Endometrial microvascular endothelial cells (primary cell): ENCODE results near the gene SLC19A2. TPM values are rescaled to one million over a fixed set of nuclear protein-coding genes. Genes with fewer than 3 reads are reported as not detected.
"Not testable (repeated sequence)": the region's sequence is repeated elsewhere in the genome, so short reads cannot be mapped to it uniquely, and the experiment has no call there.

Experiments
- in situ Hi-C: cut with HindIII; loops from 2 replicates; pipeline ENCODE4 v1.10.0; 2017; ENCODE audit warnings: low sequenced_read_pairs, low pct_unique_long_range_greater_than_20kb; ENCODE audit errors: inconsistent ontology term
- total RNA-seq: library from RNA; depleted of rRNA; stranded (reverse); fragments of >200 nt; gene quantifications from one replicate; pipeline ENCODE4 v1.2.3, GENCODE V29; 2015; ENCODE audit errors: inconsistent ontology term

The SLC19A2 gene
- total RNA-seq, result 12.7 TPM

- in situ Hi-C loops, result no loop called here
These were observed at the start of gene SLC19A2 for GRCh38 chr1:169485431-169486280. Gene SLC19A2, minus strand, starts transcription at chr1:169485944. Its CDS starts 178 bp downstream, at chr1:169485766.

- in situ Hi-C loops, result no loop called here
These were observed 48.9 kb upstream of the SLC19A2 start for GRCh38 chr1:169534653-169535052.

- in situ Hi-C loops, result not testable (repeated sequence)
These were observed 47.9 kb upstream of the SLC19A2 start for GRCh38 chr1:169533528-169534190.

- in situ Hi-C loops, result no loop called here
These were observed 44.7 kb upstream of the SLC19A2 start for GRCh38 chr1:169530448-169530847.

GRCh38 chr1:169529068-169529642, 43.4 kb upstream of the SLC19A2 start:
- in situ Hi-C loops, result no loop called here

- in situ Hi-C loops, result no loop called here
These were observed 42.7 kb upstream of the SLC19A2 start for GRCh38 chr1:169528215-169529067.

- in situ Hi-C loops, result no loop called here
These were observed 41.9 kb upstream of the SLC19A2 start for GRCh38 chr1:169527451-169528214.

- in situ Hi-C loops, result no loop called here
These were observed 41.3 kb upstream of the SLC19A2 start for GRCh38 chr1:169527001-169527400.

- in situ Hi-C loops, result no loop called here
These were observed 40.5 kb upstream of the SLC19A2 start for GRCh38 chr1:169526120-169526832.

GRCh38 chr1:169525391-169525790, 39.6 kb upstream of the SLC19A2 start:
- in situ Hi-C loops, result no loop called here

- in situ Hi-C loops, result no loop called here
These were observed 38.2 kb upstream of the SLC19A2 start for GRCh38 chr1:169523904-169524303.

- in situ Hi-C loops, result no loop called here
These were observed 35.5 kb upstream of the SLC19A2 start for GRCh38 chr1:169521226-169521625.

GRCh38 chr1:169517558-169518186, 31.9 kb upstream of the SLC19A2 start:
- in situ Hi-C loops, result no loop called here

GRCh38 chr1:169515641-169516040, 29.9 kb upstream of the SLC19A2 start:
- in situ Hi-C loops, result no loop called here

- in situ Hi-C loops, result no loop called here
These were observed 29.0 kb upstream of the SLC19A2 start for GRCh38 chr1:169514566-169515270.

GRCh38 chr1:169513208-169513607, 27.5 kb upstream of the SLC19A2 start:
- in situ Hi-C loops, result no loop called here
